Retina (tissue), 1 donor: Measurements from ENCODE around the gene MFAP2.

Experiments
- DNase-seq: peaks from one replicate; pipeline ENCODE4 v3.0.0-alpha.2; 2016

The MFAP2 gene

GRCh38 chr1:17007121-17007520 is 26.7 kb upstream of the MFAP2 start:
- no peak for DNase-seq

DNA sequence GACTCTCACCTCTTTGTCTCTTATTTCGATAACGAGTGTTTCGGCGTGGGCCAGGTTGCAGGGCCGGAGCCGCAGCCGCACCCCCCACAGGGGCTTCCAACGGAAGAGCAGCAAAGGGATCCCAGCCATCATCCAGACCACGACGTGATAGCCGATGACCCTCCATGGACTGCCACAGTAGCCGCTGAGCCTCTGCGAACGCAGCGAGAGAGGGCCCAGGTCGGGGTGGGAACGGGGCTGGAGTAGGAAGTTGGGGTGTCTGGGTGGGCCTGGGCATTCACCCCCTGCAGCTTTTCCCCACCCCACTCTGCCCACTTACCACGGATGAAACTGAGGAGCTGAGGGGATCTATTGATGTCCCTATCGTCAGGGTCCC is 24.9 kb upstream of the MFAP2 start:
- DNase-seq = no peak

DNA sequence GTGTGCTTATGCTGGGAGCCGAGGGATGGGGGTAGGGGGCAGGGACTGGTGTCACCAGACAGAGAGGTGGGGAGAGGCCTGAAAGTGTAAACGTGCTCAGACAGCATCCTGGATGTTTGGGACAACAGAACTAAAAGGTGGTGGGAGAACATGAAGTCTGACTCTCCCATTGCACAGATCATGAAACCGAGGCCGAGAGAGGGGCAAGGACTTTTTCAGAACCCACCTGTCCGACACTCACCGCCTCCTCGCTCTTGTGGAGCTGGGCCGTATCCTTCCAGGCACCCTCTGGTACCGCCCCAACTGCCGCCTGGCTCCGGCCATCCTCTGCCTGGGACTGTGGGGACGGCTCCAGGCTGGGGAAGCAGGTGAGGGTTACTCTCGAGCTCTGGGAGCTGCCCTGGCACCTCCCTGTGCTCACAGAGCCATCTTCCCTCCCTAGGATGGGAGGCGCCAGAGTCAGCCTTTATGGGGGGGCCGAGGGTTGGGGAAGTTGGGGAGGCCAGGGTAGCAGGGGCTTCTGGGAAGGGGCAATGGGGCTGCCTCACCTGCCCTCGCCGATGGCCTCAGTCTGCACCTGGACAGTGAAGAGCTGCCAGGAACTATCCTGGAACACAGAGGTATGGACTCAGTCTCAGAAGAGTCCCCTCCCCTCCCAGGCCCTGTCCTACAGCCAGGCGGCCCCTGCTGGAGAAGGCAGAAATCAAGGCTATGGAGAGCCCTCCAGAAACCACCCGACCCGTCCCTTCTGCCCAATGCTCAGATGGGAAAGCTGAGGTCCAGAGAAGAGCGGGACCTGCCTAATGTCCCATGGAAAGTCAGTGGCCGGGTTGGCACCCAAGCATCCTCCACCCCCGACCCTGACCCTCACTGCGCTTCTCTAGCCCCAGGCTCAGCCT is 24.3 kb upstream of the MFAP2 start:
- DNase-seq = no peak

GRCh38 chr1:17002524-17002902 is 22.1 kb upstream of the MFAP2 start:
- DNase-seq = no peak

GRCh38 chr1:17001760-17002523 is 21.5 kb upstream of the MFAP2 start:
- no peak for DNase-seq

DNA sequence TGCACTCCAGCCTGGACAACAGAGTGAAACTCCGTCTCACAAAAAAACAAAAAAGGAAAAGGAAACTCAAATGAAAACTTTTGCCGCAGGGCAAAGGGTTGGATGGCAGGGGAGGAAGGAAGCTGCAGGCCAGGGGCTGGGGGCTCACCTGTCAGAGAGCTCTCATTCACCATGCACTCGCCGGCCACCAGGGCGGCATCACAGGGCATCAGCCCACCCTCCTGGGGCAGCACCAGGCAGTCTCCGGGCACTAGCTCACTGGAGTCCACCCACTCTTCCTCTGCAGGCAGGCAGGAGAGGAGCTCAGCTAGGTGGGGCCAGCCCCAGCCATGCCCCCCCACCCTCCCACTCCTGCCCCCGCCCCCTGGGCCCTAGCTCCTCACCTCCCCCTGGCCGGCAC is 19.4 kb upstream of the MFAP2 start:
- DNase-seq = no peak

DNA sequence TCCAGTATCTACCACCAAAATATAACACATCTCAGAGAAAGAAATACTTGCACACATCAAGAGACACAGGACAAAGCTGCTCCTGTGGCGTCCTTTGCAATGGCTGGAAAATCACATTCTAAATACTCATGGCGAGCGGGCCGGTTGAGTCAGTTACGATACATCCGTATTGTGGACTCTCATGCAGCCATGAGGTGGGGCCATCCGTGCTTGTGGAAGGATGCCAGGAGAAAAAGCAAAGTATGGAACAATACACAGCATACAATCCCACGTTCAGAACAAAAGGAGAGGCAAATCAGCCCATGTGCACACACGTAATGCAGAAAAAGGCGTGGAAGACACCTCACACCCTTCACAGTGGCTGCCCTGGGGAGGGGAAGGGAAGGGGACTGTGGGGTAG is 18.2 kb upstream of the MFAP2 start:
- DNase-seq = no peak

- no peak for DNase-seq
Measured at GRCh38 chr1:16996845-16997244, 16.4 kb upstream of the MFAP2 start.

- DNase-seq = no peak
Measured at GRCh38 chr1:16993521-16994038, 13.2 kb upstream of the MFAP2 start.

GRCh38 chr1:16992675-16993074 is 12.3 kb upstream of the MFAP2 start:
- DNase-seq = no peak

DNA sequence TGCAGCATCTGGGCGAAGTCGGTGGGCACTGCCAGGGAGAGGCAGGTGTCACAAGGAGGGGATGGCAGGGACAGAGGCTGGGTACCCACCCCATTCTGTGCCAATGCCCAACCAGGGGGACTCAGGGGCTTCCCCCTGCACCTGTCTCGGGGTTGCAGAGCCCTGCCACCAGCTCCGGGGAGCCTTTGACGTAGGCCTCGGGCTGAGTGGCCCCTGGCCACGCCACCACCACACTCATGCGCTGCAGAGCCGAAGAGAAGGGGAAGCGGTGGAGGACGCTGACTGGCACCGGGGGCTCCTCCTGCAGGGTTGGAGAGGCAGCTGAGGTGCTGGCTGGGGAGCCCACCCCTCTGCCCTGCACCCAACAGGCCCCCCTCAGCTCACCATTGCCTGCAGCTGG is 11.7 kb upstream of the MFAP2 start:
- no peak for DNase-seq

- no peak for DNase-seq
Measured at GRCh38 chr1:16991571-16991970, 11.2 kb upstream of the MFAP2 start.

DNA sequence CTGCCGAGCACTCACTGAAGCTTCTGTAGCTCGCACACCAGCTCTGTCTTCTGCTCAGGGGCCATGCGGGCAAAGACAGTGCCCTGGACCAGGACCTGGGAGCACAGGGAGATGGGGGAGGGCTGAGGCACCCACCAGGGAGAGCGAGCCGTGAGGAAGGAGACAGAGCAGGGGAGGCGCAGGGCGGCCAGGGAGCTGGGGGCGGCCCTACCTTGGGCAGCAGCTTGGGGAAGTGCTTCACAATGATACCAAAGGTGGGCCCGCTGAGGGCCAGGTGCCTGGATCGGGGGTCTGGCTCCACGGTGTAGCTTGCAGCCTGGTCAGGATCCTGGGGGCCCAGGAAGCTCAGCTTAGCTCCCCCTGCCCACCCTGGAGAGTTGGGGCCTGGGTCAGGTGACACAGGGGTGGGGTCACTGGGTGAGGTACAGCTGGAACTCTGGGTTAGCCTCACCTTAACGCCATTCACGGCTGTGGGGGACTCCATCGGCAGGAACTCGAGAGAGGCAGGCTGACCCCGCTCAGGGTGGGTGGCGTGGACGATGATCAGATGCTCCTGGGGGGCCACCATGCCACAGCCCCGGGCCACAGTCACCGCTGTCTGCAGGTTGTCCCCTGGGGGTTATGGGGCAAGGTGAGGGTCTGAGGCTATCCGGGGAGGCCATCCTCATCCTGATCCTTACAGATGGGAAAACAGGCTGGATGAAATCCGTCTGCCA is 9.4 kb upstream of the MFAP2 start:
- DNase-seq = no peak

GRCh38 chr1:16988210-16988609 is 7.8 kb upstream of the MFAP2 start:
- DNase-seq = no peak

DNA sequence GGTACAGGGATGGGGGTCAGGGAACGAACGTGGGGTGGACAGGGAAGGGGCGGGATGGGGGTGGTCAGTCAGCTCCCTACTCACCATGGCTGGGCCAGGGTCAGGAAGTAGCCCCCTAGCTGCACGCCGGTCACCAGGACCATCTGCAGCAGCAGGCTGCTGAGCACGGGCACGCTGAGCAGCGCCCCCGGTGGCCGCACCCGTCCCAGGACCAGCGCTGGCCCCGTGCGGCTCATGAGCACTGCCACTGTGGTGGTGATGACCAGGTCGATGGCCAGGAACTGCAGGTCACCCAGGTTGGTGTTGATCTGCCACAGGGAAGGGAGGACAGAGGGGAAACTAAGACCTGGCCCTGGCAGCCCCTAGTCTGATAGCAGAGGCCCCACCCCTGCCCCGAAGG is 6.5 kb upstream of the MFAP2 start:
- no peak for DNase-seq

DNA sequence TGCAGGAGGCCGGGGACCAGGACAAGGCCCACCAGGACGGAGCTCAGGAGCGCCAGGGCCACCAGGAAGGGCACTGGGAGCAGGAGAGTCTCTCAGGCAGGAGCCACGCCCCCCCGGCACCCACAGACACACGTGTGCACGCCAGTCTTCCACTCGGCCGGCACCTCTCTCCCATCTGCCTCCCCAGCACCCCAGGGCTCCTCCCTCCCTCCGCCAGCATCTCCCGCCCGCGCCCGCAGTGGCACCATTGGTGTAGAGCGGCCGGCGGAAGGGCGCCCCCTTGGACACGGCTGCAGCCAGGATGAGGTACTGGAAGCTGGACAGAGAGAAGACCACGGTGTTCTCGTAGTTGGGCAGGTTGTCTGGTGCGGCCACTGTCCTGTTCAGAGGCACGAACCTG is 6.1 kb upstream of the MFAP2 start:
- no peak for DNase-seq

- no peak for DNase-seq
Measured at GRCh38 chr1:16986113-16986512, 5.7 kb upstream of the MFAP2 start.

DNA sequence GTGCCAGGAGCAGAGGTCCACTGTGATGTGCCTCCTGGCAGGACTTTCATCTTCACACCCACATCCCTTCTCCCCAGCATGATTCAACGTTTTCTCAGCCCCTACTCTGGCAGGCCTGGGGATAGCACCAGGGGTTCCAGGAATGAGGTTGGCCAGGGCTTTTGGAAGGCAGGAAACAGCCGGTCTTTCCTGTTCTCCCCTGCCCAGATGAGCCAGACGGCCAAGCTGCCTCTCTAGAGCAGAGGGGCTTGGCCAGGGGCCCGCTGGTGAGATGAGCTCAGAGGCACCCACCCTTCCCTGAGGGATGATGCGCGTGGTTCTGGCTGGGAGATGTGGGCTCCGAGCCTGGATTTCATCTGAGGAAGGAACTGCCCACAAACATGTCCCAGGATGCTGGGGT is 4.3 kb upstream of the MFAP2 start:
- DNase-seq = no peak

GRCh38 chr1:16983649-16984048 is 3.2 kb upstream of the MFAP2 start:
- DNase-seq = no peak

- no peak for DNase-seq
Measured at GRCh38 chr1:16982902-16983301, 2.5 kb upstream of the MFAP2 start.

- DNase-seq = no peak
Measured at GRCh38 chr1:16981269-16981849, 939 bp upstream of the MFAP2 start.

- DNase-seq = no peak
Measured at GRCh38 chr1:16979475-16980327, 719 bp downstream of the MFAP2 start.
